NCI-H2029 (cell line): Measurements from ENCODE around the gene RAD51D.
A peak's percentile ranks its signal among the peaks of the same experiment; 100 is the strongest.
"Not testable (repeated sequence)": the region's sequence is repeated elsewhere in the genome, so short reads cannot be mapped to it uniquely, and the experiment has no call there.

Experiments used
- DNase-seq: peaks from one replicate; lab custom pipeline; 2025; lab: John Stamatoyannopoulos, UW

Gene RAD51D

GRCh38 chr17:35065880-35066279 lies 53.8 kb downstream of the RAD51D start:
- no peak for DNase-seq

GRCh38 chr17:35064516-35065215 lies 55.0 kb downstream of the RAD51D start:
- no peak for DNase-seq

- peak; percentile 80 for DNase-seq
These were observed 56.0 kb downstream of the RAD51D start, which contains the start of gene RFFL for GRCh38 chr17:35063514-35064223. Gene RFFL, minus strand, starts transcription at chr17:35063707. Its CDS starts 37,154 bp downstream, at chr17:35026553.

- DNase-seq: no peak
These were observed 57.4 kb downstream of the RAD51D start for GRCh38 chr17:35062308-35062707.

GRCh38 chr17:35057332-35057915 lies 62.2 kb downstream of the RAD51D start:
- DNase-seq: peak; percentile 27

- DNase-seq: no peak
These were observed 63.6 kb downstream of the RAD51D start for GRCh38 chr17:35056013-35056412.

- DNase-seq: no peak
These were observed 66.5 kb downstream of the RAD51D start for GRCh38 chr17:35053204-35053603.

GRCh38 chr17:35052780-35053179 lies 66.9 kb downstream of the RAD51D start:
- no peak for DNase-seq

- no peak for DNase-seq
These were observed 67.4 kb downstream of the RAD51D start for GRCh38 chr17:35052241-35052610.

- DNase-seq: no peak
These were observed 68.0 kb downstream of the RAD51D start for GRCh38 chr17:35051579-35052240.

GRCh38 chr17:35051183-35051578 lies 68.5 kb downstream of the RAD51D start:
- DNase-seq: no peak

- no peak for DNase-seq
These were observed 69.5 kb downstream of the RAD51D start for GRCh38 chr17:35050170-35050569.

GRCh38 chr17:35048685-35049379 lies 70.8 kb downstream of the RAD51D start:
- DNase-seq: no peak

- no peak for DNase-seq
These were observed 72.8 kb downstream of the RAD51D start for GRCh38 chr17:35046740-35047283.

GRCh38 chr17:35046245-35046644 lies 73.4 kb downstream of the RAD51D start:
- no peak for DNase-seq

- DNase-seq: not testable (repeated sequence)
These were observed 74.1 kb downstream of the RAD51D start for GRCh38 chr17:35045458-35045979.

GRCh38 chr17:35044181-35044580 lies 75.5 kb downstream of the RAD51D start:
- no peak for DNase-seq
